ENCODE data around the gene GOLIM4. TPM values are rescaled to one million over a fixed set of nuclear protein-coding genes. Genes with fewer than 3 reads are reported as not detected.

The GOLIM4 gene
- total RNA-seq, 1 experiment from 2014 or later, result 30.0 TPM

DNA sequence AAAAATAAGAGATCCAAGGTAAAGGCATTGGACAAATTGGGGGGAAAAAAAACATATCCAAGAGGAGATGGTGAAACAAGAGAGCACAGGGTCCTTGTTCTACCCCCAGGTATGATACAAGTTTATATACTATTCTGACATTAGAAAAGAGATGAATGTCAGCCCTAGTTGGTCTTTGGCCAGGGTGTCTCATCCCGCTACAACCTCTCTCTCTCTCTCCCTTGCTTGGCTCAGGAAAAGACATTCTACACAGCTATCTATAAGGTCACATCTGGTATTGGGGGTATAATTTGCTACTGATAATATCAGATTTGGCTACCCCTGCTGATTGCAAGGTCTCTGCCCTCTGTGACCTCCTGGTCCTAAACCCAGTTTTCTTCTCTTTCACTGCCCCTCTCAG lies 117.2 kb downstream of the GOLIM4 start (continued):
- TF ChIP-seq, protein P1, sequence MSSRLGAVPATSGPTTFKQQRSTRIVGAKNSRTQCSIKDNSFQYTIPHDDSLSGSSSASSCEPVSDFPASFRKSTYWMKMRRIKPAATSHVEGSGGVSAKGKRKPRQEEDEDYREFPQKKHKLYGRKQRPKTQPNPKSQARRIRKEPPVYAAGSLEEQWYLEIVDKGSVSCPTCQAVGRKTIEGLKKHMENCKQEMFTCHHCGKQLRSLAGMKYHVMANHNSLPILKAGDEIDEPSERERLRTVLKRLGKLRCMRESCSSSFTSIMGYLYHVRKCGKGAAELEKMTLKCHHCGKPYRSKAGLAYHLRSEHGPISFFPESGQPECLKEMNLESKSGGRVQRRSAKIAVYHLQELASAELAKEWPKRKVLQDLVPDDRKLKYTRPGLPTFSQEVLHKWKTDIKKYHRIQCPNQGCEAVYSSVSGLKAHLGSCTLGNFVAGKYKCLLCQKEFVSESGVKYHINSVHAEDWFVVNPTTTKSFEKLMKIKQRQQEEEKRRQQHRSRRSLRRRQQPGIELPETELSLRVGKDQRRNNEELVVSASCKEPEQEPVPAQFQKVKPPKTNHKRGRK (CRISPR knock-in tag; IDR thresholded peaks at IDR 0.05; ENCODE audit: borderline replicate concordance), result no peak
- TF ChIP-seq OVOL2 (CRISPR knock-in tag; IDR thresholded peaks at IDR 0.05; ENCODE audit: borderline replicate concordance), result no peak
- TF ChIP-seq, protein P2, sequence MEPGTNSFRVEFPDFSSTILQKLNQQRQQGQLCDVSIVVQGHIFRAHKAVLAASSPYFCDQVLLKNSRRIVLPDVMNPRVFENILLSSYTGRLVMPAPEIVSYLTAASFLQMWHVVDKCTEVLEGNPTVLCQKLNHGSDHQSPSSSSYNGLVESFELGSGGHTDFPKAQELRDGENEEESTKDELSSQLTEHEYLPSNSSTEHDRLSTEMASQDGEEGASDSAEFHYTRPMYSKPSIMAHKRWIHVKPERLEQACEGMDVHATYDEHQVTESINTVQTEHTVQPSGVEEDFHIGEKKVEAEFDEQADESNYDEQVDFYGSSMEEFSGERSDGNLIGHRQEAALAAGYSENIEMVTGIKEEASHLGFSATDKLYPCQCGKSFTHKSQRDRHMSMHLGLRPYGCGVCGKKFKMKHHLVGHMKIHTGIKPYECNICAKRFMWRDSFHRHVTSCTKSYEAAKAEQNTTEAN (CRISPR knock-in tag; IDR thresholded peaks at IDR 0.05), result no peak
- no peak for TF ChIP-seq JAZF1 (CRISPR knock-in tag; IDR thresholded peaks at IDR 0.05)
- no peak for TF ChIP-seq NFYB (CRISPR knock-in tag; conservative IDR thresholded peaks at IDR 0.05; ENCODE audit: low read depth)
- TF ChIP-seq TP53 (CRISPR knock-in tag; IDR thresholded peaks at IDR 0.05), result no peak

DNA sequence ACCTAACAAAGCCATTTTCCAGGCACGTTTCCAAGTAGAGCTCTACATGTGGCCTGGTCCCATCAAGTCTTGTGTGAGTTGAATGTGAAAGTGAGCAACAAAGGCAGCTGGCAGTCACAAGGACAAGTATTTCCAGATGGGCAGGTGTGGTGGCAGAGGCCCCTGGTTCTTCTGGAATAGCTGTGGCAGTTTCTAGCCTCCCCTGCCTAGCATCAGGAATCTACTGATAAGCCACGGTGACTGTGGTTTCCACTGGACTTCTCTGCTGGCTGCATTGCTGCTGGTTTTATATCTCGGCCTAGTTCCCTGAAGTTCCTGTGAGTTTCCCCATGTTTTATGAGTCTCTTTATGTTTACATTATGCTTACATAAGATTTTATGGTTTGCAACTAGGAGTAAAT lies 117.7 kb downstream of the GOLIM4 start:
- Mint-ChIP-seq H3K27me3 (ENCODE audit: low read depth) (no peaks in the 10 kb centered on the region; the same call in 1 of the 2 replicates), H3K36me3 (no peaks in the 10 kb centered on the region), H3K9me3 (no peaks in the 10 kb centered on the region), H3K4me1 (no peaks in the 10 kb centered on the region), H3K4me3 (no peak overlapping the region), H3K27ac (no peak overlapping the region)
- DNase-seq (ENCODE audit: low spot score), result no peak
- no peak for ATAC-seq
- ChIA-PET POLR2A (no interaction called here), CTCF (no interaction called here)
- TF ChIP-seq TEAD4 (CRISPR knock-in tag; IDR thresholded peaks at IDR 0.05) (no peak), IRF2 (CRISPR knock-in tag; IDR thresholded peaks at IDR 0.05; ENCODE audit: borderline replicate concordance, low read depth) (no peak), CREM (CRISPR knock-in tag; IDR thresholded peaks at IDR 0.05) (no peak), TCF7 (CRISPR knock-in tag; IDR thresholded peaks at IDR 0.05; ENCODE audit: low read depth) (no peak), NFE2L1 (CRISPR knock-in tag; IDR thresholded peaks at IDR 0.05) (no peak)
- TF ChIP-seq, protein P3, sequence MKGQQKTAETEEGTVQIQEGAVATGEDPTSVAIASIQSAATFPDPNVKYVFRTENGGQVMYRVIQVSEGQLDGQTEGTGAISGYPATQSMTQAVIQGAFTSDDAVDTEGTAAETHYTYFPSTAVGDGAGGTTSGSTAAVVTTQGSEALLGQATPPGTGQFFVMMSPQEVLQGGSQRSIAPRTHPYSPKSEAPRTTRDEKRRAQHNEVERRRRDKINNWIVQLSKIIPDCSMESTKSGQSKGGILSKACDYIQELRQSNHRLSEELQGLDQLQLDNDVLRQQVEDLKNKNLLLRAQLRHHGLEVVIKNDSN (CRISPR knock-in tag; IDR thresholded peaks at IDR 0.05), result no peak
- TF ChIP-seq, protein P4, sequence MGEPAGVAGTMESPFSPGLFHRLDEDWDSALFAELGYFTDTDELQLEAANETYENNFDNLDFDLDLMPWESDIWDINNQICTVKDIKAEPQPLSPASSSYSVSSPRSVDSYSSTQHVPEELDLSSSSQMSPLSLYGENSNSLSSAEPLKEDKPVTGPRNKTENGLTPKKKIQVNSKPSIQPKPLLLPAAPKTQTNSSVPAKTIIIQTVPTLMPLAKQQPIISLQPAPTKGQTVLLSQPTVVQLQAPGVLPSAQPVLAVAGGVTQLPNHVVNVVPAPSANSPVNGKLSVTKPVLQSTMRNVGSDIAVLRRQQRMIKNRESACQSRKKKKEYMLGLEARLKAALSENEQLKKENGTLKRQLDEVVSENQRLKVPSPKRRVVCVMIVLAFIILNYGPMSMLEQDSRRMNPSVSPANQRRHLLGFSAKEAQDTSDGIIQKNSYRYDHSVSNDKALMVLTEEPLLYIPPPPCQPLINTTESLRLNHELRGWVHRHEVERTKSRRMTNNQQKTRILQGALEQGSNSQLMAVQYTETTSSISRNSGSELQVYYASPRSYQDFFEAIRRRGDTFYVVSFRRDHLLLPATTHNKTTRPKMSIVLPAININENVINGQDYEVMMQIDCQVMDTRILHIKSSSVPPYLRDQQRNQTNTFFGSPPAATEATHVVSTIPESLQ (CRISPR knock-in tag; IDR thresholded peaks at IDR 0.05), result no peak
- TF ChIP-seq, protein P5, sequence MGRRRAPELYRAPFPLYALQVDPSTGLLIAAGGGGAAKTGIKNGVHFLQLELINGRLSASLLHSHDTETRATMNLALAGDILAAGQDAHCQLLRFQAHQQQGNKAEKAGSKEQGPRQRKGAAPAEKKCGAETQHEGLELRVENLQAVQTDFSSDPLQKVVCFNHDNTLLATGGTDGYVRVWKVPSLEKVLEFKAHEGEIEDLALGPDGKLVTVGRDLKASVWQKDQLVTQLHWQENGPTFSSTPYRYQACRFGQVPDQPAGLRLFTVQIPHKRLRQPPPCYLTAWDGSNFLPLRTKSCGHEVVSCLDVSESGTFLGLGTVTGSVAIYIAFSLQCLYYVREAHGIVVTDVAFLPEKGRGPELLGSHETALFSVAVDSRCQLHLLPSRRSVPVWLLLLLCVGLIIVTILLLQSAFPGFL (CRISPR knock-in tag; IDR thresholded peaks at IDR 0.05; ENCODE audit: borderline replicate concordance), result no peak

DNA sequence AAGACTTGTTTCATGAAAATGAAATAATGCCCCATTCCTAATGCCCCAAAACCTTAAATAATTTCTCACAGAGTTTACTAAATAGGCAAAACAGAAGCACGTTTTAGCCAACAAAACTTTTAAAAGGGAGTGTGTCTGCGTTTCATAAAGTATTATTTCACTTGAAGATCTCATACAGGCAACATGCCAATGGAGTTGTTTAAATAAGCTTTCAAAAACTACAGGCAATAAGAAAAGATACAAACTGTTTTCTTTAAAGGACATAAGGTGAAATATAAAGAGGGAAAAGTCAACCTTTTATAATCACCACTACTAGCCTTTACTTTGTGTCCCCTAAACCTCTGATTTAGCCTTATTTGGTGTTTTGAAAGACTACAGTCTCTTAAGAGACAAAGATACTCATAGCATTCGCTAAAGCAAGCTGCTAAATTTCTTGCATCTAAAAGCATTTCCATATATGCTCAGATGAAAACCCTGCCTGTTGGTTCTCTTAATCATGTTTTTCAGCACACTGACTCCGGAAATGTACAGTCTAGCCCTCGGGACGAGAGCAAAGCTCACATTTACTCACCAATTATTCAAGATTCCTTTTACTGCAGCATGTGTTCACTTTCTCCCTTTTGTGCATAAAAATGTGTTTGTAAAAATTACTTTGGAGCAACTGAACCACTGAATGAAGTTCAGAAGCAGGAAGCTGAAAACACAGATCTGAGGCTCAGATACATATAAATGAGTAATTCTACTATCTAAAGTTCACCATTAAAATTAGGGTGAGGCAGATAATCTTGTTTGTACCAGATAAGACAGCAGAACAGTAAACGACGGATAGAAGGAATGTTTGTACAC lies 119.0 kb downstream of the GOLIM4 start:
- no peak for ATAC-seq
- CTCF ChIA-PET, result no interaction called here
- TF ChIP-seq NR1H2 (CRISPR knock-in tag; IDR thresholded peaks at IDR 0.05) (no peak), ZNF121 (CRISPR knock-in tag; IDR thresholded peaks at IDR 0.05) (no peak), TEAD4 (CRISPR knock-in tag; IDR thresholded peaks at IDR 0.05) (no peak)
- TF ChIP-seq, protein P6, sequence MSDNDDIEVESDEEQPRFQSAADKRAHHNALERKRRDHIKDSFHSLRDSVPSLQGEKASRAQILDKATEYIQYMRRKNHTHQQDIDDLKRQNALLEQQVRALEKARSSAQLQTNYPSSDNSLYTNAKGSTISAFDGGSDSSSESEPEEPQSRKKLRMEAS (CRISPR knock-in tag; IDR thresholded peaks at IDR 0.05), result no peak
- TF ChIP-seq, protein P1 (CRISPR knock-in tag; IDR thresholded peaks at IDR 0.05; ENCODE audit: borderline replicate concordance), result no peak
- TF ChIP-seq, protein P7, sequence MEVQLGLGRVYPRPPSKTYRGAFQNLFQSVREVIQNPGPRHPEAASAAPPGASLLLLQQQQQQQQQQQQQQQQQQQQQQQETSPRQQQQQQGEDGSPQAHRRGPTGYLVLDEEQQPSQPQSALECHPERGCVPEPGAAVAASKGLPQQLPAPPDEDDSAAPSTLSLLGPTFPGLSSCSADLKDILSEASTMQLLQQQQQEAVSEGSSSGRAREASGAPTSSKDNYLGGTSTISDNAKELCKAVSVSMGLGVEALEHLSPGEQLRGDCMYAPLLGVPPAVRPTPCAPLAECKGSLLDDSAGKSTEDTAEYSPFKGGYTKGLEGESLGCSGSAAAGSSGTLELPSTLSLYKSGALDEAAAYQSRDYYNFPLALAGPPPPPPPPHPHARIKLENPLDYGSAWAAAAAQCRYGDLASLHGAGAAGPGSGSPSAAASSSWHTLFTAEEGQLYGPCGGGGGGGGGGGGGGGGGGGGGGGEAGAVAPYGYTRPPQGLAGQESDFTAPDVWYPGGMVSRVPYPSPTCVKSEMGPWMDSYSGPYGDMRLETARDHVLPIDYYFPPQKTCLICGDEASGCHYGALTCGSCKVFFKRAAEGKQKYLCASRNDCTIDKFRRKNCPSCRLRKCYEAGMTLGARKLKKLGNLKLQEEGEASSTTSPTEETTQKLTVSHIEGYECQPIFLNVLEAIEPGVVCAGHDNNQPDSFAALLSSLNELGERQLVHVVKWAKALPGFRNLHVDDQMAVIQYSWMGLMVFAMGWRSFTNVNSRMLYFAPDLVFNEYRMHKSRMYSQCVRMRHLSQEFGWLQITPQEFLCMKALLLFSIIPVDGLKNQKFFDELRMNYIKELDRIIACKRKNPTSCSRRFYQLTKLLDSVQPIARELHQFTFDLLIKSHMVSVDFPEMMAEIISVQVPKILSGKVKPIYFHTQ (CRISPR knock-in tag; IDR thresholded peaks at IDR 0.05), result no peak
- TF ChIP-seq, protein P2 (CRISPR knock-in tag; IDR thresholded peaks at IDR 0.05), result no peak

More for the DNA sequence above, 119.0 kb downstream of the GOLIM4 start:
- no peaks in the 10 kb centered on the region for H3K36me3 Mint-ChIP-seq
- H3K9me3 Mint-ChIP-seq, result no peaks in the 10 kb centered on the region
- DNase-seq (ENCODE audit: low spot score), result no peak
- H3K27ac Mint-ChIP-seq, result no peak overlapping the region
- H3K4me3 Mint-ChIP-seq, result no peak overlapping the region
- H3K27me3 Mint-ChIP-seq (ENCODE audit: low read depth), result no peaks in the 10 kb centered on the region; the same call in 1 of the 2 replicates
- no peaks in the 10 kb centered on the region for H3K4me1 Mint-ChIP-seq
- POLR2A ChIA-PET, result no interaction called here

Measured in WTC11 (cell line).